Measurements from ENCODE around the gene GRHPR. TPM values are rescaled to one million over a fixed set of nuclear protein-coding genes. Genes with fewer than 3 reads are reported as not detected.
"Not testable (repeated sequence)": the region's sequence is repeated elsewhere in the genome, so short reads cannot be mapped to it uniquely, and the experiment has no call there.

GRHPR gene
- total RNA-seq, 1 donor from 2014 or later = 131 TPM

DNA sequence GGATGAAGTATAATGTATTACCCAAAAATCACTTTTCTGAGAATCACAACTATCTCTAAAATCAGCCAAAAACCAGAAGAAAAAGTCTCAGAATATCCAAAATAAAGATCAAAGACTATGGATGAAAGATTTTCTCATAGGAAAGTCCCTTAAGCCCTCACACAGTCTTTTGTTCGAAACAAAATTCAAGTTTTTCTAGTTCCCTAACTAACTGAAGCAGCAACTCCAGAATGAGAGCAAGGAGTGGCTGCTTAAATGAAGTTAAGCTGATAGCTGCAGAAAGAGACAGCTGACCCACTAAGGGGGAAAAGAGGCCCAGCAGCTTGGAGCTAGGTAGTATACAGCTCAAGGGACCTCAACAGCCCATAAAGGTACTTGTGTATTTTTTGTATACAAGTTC is 34.3 kb downstream of the GRHPR start:
- H3K9me3 ChIP-seq = no peaks in the 10 kb centered on the region
- no peak for DNase-seq (ENCODE audit: low spot score in 2 of 2)
- H3K27ac ChIP-seq = no peak overlapping the region
- H3K4me1 ChIP-seq = peaks cover 0 to 4% of the 10 kb centered on the region in 2 donors
- no peak overlapping the region for H3K4me3 ChIP-seq
- TF ChIP-seq, protein P1, sequence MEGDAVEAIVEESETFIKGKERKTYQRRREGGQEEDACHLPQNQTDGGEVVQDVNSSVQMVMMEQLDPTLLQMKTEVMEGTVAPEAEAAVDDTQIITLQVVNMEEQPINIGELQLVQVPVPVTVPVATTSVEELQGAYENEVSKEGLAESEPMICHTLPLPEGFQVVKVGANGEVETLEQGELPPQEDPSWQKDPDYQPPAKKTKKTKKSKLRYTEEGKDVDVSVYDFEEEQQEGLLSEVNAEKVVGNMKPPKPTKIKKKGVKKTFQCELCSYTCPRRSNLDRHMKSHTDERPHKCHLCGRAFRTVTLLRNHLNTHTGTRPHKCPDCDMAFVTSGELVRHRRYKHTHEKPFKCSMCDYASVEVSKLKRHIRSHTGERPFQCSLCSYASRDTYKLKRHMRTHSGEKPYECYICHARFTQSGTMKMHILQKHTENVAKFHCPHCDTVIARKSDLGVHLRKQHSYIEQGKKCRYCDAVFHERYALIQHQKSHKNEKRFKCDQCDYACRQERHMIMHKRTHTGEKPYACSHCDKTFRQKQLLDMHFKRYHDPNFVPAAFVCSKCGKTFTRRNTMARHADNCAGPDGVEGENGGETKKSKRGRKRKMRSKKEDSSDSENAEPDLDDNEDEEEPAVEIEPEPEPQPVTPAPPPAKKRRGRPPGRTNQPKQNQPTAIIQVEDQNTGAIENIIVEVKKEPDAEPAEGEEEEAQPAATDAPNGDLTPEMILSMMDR (IDR thresholded peaks at IDR 0.05) = no peak
- intact Hi-C loops (cut with DNase I) = no loop called here
- H3K27me3 ChIP-seq = no peaks in the 10 kb centered on the region
- H3K36me3 ChIP-seq = no peaks in the 10 kb centered on the region

DNA sequence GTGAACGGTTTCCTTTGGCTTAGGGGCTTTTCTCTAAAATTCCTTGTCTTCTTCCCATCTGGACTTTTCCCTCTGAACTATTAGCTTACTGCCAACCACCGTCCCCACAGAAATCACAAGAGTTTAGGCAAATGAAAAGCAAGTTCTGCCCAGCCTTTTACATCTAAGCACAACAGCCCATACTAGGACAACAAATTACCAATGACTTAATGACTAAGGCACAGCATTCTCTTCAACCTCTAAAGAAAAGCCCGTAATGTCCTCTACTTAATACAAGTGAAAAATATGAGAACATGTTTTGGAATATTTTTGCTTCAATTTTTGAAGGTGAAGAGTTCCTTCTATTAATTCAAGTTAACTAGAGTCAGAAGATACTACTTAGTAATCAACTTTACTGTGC is 41.5 kb downstream of the GRHPR start:
- intact Hi-C loops (cut with DNase I) = loop anchor here (1.0 to 10.0 kb wide), 5 partner anchors 42 to 979 kb away; partner anchors contain the start of gene GRHPR
- Histone ChIP-seq H3K27me3 (no peaks in the 10 kb centered on the region), H3K4me3 (peak overlapping the region; percentile 79 to 92), H3K9me3 (no peaks in the 10 kb centered on the region), H3K4me1 (peaks cover 4 to 27% of the 10 kb centered on the region in 2 donors), H3K36me3 (no peaks in the 10 kb centered on the region), H3K27ac (peak overlapping the region; percentile 97 to 99)
- TF ChIP-seq, protein P1 (IDR thresholded peaks at IDR 0.05) = no peak
- DNase-seq (ENCODE audit: low spot score in 2 of 2) = no peak

DNA sequence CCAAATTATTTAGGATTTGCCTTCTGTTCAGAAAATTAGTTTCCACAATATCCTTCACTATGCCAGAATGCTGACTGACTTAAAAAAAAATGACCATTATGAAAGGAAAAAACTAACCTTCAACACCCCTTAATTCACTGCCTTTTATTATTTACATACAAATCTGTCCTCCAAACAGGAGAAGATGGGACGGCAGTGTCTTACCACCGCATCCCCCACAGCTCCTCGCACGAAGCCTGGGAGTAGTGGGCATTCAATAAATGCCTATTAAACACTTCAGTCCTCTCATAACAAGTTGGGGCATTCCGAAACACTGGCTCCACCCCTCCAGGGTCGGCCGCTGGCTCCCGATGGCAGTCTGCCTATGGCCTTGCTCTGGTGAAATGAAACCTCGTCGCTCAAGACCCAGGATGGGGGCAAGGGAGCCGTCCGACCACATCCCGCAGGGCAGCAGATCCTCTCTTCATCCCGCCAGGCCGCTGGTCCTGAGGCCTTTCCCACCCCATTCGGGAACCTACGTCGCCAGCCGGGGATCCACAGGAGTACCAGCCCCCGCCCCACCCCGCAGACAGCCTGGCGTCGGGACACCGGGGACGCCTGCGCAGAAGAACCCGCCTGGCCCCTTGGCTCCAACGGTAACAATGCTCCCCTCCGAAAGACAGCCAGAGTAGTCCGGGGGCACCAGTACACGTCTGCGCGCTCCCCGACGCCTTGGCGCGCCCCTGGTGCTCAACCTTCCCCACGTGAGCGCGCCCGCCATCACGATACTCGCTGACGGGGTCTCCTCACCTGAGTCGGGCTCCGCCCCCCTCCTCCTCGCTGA is 42.1 kb downstream of the GRHPR start:
- no peaks in the 10 kb centered on the region for H3K9me3 ChIP-seq
- intact Hi-C loops (cut with DNase I) = loop anchor here (1.0 to 10.0 kb wide), 8 partner anchors 21 to 980 kb away; partner anchors contain the start of genes GRHPR, POLR1E and ZCCHC7
- TF ChIP-seq, protein P1 (IDR thresholded peaks at IDR 0.05) = no peak
- H3K27me3 ChIP-seq = no peaks in the 10 kb centered on the region
- H3K27ac ChIP-seq = peak overlapping the region; percentile 97 to 99
- H3K4me3 ChIP-seq = peak overlapping the region; percentile 79 to 92
- DNase-seq (ENCODE audit: low spot score in 2 of 2) = peak; percentile 33 to 87
- peaks cover 4 to 27% of the 10 kb centered on the region in 2 donors for H3K4me1 ChIP-seq
- no peaks in the 10 kb centered on the region for H3K36me3 ChIP-seq

DNA sequence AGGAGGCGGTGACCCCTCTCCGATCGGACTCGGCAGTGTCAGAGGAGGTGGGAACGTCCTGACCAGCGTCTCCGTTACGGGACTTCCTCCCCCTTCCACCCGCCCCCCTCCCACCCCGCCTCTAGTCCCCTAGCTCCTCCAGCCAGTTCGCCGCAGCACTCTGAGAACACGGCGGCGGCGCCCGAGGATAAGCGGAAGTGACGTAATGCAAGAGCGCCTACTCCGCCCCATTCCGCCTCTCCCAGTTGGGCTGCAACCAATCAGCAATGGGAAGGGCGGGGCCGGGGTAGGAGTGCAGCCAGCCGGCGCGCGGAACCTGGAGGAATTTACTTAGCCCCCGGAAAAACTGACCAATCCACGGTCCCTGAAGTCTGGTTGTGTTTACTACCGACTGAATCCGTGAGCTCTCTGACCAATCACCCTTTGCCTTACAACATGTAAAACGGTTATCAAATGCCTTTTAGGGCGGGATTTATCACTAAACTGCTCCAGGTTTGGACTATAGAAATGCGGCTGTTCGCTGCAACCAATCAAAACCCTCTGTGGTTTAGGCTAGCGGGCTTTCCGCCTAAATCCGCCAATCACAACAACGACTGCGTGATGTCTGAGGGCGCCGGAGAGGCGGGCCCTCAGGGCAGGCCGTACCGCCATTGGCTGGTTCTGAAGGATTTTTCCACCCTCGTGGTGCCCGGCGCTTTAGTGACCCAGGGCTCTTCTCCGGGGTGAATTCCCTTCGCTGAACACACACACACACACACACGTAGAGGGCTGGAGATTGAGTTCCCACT is 42.9 kb downstream of the GRHPR start, which contains the start of gene ZBTB5:
TSS of gene ZBTB5 (minus strand) at position 202 of the 788 bp plus-strand sequence. CDS start 22,899 bp downstream, outside the sequence.
- H3K27ac ChIP-seq = peak within 1 kb of the TSS; percentile 97 to 99
- TF ChIP-seq, protein P1 (IDR thresholded peaks at IDR 0.05) = no peak
- no peaks in the 10 kb centered on the region for H3K9me3 ChIP-seq
- intact Hi-C loops (cut with DNase I) = loop anchor here (1.0 to 10.0 kb wide), 6 partner anchors 20 to 981 kb away; partner anchors contain the start of genes POLR1E and ZCCHC7
- H3K36me3 ChIP-seq = no peaks in the 10 kb centered on the region
- peaks cover 4 to 27% of the 10 kb centered on the region in 2 donors for H3K4me1 ChIP-seq
- peak within 1 kb of the TSS; percentile 79 to 92 for H3K4me3 ChIP-seq
- no peaks in the 10 kb centered on the region for H3K27me3 ChIP-seq
- peak; percentile 98 to 100 for DNase-seq (ENCODE audit: low spot score in 2 of 2)

DNA sequence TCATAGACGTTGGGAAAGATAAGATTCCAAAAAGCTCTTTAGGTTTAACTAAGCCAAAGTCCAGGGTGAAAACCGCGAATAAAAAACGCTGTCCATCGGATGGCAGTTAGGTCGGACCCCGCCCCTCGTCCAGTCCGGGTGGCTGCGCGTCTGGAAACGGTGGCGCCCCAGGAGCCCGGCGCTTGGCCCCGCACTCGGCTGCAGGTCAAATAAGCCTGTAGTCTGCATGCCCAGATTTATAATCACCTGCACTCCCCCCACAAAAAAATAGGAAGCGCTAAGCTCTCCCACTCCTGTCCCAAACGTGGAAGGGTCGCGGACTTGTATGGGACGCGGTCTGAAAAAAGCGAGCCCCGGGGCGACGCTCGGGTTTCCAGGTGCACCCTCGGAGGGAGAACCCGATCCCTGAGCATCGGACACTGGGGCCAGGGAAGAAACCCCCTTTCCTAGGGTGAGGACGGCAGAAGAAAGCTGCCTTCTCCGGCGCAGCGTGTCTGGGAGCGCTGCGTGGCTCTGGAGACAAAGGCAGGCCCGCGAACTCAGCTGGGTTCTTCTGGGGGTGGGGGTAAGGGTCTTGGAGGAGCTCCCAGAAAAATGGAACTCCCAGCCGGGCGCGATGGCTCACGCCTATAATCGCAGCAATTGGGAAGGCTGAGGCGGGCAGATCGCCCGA is 43.7 kb downstream of the GRHPR start:
- peak; percentile 37 to 92 for DNase-seq (ENCODE audit: low spot score in 2 of 2)
- intact Hi-C loops (cut with DNase I) = loop anchor here (5.0 to 10.0 kb wide), 3 partner anchors 389 to 981 kb away; no protein-coding TSS in a partner anchor

DNA sequence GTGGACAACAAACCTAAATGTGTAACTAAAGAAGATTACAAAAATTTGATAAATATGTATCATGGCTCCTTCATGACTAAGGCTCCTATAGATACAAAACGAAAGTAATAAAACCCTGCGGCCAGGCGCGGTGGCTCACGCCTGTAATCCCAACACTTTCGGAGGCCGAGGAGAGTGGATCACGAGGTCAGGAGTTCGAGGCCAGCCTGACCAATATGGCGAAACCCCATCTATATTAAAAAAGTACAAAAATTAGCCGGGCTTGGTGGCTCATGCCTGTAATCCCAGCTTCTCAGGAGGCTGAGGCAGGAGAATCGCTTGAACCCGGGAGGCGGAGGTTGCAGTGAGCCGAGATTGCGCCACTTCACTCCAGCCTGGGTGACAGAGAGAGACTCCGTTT is 45.0 kb downstream of the GRHPR start:
- not testable (repeated sequence) for H3K4me3 ChIP-seq; H3K36me3 ChIP-seq; H3K27me3 ChIP-seq; H3K27ac ChIP-seq; H3K9me3 ChIP-seq; DNase-seq (ENCODE audit: low spot score in 2 of 2)
- intact Hi-C loops (cut with DNase I) = loop anchor here (5.0 to 10.0 kb wide), 3 partner anchors 390 to 983 kb away; no protein-coding TSS in a partner anchor
- peaks cover 4 to 16% of the 10 kb centered on the region in 2 donors for H3K4me1 ChIP-seq

More for the DNA sequence above, 43.7 kb downstream of the GRHPR start:
- H3K27ac ChIP-seq = peak overlapping the region; percentile 97 to 99
- no peaks in the 10 kb centered on the region for H3K27me3 ChIP-seq
- no peaks in the 10 kb centered on the region for H3K9me3 ChIP-seq
- peaks cover 4 to 27% of the 10 kb centered on the region in 2 donors for H3K4me1 ChIP-seq
- H3K4me3 ChIP-seq = peak overlapping the region; percentile 76 to 92
- TF ChIP-seq, protein P1 (IDR thresholded peaks at IDR 0.05) = no peak
- H3K36me3 ChIP-seq = no peaks in the 10 kb centered on the region

All from ascending aorta (tissue), 2 donors.